ENCODE data around the gene PRKCH. TPM values are rescaled to one million over a fixed set of nuclear protein-coding genes. Genes with fewer than 3 reads are reported as not detected.

Gene PRKCH
- total RNA-seq, 1 experiment from 2014 or later: 58.6 TPM

DNA sequence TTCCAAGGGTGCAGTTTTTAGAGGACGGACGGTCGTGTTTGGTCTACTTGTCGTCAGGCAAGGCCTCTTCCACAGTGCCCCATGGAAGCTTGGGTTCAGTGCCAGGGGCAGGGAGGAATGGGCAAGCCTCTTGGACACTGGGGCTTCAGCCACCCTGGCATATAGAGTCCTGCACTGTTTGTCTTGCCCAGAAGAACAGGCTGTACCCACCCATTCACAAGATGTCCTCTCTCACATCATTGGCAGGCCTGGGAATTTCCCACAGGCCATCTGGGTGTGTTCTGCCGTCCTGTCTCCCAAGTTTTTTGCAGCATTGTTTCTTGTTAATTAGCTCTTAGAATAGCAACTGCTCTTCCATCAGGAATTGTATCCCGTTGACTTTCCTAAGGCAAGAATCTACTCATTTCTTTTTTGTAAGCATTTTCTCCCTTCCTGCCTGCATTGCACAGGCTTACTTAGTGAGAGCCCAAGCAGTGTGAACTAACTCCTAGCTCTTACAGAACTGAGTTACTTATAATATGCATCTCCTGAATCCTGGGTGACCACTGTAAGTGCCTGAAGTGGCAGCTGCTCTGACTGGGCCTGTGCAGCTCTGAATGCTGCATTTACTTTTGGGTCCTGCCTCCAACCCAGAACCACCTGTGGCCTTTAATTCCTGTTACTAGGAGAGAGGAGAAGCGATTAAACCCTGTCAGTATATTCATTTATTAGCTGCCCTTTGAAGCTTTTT lies 224.5 kb downstream of the PRKCH start:
- no peak for DNase-seq (ENCODE audit: low read depth, low spot score)
- in situ Hi-C loops (cut with HindIII; ENCODE audit: low pct_unique_long_range_greater_than_20kb, low sequenced_read_pairs): no loop called here

DNA sequence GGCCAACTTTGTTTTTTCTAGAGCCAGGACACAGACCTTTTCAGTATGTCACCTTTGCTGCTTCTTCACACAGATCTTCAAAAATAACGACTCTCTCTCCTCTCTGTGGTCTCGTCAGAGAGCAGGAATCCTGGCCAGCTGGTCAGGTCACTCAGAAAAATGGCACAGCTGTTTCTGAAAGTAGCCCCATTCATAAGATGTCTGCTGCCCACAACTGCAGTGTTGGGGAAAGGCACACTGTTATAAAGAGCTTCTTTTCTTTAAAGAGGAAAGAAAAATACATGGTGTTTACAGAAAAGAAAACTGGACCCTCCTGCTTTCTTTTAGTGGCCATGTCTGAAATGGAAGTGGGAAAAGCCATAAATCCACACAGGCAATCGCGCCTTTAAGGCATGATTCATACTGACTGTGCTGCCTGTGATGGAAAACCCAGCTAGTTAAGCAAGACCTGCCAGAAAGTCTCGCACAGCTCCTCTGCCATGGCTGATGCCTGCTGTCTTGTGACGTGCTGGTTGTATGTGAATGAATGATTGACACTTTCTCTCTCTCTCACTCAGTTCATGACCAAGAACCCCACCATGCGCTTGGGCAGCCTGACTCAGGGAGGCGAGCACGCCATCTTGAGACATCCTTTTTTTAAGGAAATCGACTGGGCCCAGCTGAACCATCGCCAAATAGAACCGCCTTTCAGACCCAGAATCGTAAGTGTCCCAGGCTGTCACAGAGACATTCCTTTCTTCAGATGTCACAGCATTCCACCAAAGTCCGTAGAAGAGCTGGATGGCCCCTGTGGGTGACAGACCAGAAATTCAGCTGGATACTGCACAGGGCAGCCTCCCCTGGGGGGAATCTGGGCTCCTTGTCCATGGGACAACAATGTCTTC lies 226.0 kb downstream of the PRKCH start:
- in situ Hi-C loops (cut with HindIII; ENCODE audit: low pct_unique_long_range_greater_than_20kb, low sequenced_read_pairs): no loop called here
- no peak for DNase-seq (ENCODE audit: low read depth, low spot score)

DNA sequence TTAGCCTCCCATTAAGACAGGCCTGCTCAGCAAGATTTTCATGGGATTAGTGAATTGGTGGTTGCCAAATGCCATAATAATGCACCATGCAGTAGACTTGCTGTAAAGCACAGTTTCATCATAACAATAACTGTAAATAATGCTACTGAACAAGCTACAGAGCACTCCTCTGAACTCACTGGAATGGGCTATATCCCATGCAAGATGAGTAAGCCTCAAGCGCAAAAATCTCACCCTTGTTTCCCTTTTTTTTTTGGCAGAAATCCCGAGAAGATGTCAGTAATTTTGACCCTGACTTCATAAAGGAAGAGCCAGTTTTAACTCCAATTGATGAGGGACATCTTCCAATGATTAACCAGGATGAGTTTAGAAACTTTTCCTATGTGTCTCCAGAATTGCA lies 228.0 kb downstream of the PRKCH start:
- in situ Hi-C loops (cut with HindIII; ENCODE audit: low pct_unique_long_range_greater_than_20kb, low sequenced_read_pairs): no loop called here

DNA sequence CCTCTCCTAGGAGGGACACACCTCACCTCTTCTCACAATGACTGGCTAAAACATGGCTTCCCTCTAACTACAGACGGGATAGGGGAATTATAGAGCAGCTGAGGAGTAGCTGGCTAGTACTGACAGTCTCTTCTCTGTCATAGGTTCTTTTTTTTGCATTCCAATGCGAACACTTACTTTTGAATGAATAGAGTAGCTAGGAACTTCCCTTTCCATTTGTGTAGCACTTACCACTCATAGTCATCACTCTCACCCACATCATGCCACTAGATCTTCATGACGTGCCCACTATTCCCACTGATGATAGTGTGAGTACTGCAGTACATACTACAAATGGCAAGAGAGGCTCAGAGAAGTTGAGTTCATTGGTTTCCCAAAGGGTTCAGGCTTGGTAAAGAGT lies 230.0 kb downstream of the PRKCH start:
- DNase-seq (ENCODE audit: low read depth, low spot score): no peak
- in situ Hi-C loops (cut with HindIII; ENCODE audit: low pct_unique_long_range_greater_than_20kb, low sequenced_read_pairs): no loop called here

More for the DNA sequence above, 228.0 kb downstream of the PRKCH start:
- DNase-seq (ENCODE audit: low read depth, low spot score): no peak

DNA sequence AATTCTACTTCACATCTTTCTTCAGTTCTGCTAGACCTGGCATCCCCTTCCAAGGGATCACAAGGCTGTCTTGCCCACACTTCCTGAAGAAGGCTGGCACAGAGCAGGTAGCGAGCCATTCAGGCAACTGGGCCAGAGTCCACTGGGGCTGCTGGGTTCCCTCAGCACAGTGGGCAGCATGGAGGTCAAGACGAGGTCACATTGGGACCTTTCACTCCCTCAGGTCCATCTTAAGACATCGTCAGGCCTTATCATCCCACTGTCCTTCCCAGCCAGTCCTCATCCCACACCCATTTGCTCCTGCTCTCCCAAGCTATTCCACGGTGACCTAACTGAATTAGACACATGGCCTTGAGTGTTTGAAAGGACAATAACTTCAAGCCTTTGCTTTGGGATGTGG lies 230.9 kb downstream of the PRKCH start:
- no peak for DNase-seq (ENCODE audit: low read depth, low spot score)
- in situ Hi-C loops (cut with HindIII; ENCODE audit: low pct_unique_long_range_greater_than_20kb, low sequenced_read_pairs): no loop called here

DNA sequence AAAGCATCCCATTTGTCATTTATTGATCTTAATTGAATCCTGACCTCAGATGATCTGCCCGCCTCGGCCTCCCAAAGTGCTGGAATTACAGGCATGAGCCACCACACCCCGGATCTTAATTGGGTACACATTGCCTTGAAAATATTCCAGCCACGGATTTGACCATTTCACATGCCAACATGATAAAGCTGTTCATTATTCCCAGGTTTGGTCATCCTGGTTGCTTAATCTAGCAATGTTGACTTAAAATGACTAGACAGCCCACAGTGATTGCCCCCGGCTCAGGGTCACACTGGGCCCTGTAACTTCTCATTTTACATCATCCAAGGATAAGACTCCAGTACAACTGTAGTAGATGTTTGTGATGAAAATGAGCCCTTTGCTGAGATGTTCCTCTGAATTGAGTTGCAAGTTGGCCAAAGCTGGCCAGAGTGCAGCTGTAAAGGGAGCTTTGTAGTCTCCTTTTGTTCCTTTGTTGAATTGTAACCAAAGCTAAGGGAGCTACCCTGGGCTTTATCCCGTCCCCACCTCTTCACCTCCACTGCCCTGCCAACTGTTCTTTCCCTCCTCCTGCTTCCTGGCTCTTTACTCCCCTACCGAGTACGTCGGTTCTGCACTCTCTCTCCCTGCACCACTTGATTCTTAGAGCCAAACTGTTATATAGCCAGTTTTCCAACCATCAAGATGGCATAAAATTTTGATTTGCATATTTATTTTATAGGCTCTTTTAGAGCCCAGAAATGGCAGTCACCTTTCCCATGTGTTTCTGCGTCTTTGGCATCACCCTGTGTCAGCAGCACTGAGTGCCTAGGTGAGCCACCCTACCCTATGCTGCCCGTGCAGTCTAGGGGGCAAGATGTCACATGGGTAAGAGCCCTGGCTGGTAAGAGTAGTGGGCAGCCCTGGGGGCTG lies 232.6 kb downstream of the PRKCH start:
- in situ Hi-C loops (cut with HindIII; ENCODE audit: low pct_unique_long_range_greater_than_20kb, low sequenced_read_pairs): no loop called here
- DNase-seq (ENCODE audit: low read depth, low spot score): no peak

DNA sequence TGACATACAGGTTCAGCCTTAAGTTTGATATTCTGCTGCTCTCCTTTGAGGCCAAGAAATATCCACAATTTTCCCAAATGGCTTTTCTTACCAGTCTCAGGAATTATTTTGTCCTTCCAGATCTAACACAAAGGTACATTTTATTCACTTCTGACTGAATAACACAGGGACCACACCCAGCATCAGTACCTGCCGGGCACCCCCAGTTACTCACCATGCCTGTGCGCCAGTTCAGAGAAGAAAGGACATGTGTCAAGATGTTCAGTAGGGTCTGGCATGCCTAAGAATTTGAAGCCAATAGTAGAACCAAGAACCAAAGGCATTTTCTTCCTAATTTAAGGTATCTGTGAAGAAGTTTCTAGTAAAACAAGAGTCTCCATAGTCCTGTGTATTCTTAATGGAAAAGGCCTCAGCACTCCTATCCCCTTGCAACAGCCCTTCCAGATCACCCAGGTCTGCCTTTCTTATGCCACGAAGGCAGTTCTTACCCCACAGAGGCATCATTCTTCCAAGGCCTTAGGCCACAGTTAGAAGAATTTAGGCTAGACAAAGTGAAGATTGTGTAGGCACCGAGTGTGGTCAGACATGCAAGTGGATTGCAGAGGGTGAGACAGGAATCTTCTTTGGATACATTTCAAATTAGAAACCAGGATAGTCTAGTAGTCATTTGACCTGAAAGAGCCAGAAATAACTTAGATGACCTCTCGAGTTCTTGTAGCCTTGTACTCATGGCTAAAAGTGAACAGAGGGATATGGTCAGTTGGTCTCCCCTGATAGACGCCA lies 233.9 kb downstream of the PRKCH start:
- in situ Hi-C loops (cut with HindIII; ENCODE audit: low pct_unique_long_range_greater_than_20kb, low sequenced_read_pairs): no loop called here
- DNase-seq (ENCODE audit: low read depth, low spot score): peak; percentile 96

DNA sequence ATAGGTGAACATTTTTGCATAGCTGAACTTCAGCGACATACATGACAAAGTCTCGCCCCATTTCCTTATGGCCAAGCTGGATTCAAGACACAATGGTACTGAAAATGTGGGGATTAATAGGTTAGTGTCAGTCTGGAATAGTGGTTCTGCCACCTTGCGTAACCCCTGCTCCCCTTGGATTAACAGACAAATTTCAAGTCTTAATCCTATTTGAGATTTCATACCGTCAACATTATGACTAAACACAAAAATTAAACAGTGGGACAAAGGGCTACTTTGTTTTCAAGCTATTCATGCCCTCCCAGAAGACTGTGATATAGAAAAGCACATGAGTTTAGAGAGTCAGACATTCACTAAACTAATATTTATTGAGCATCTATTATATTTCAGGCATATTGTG lies 235.1 kb downstream of the PRKCH start:
- in situ Hi-C loops (cut with HindIII; ENCODE audit: low pct_unique_long_range_greater_than_20kb, low sequenced_read_pairs): no loop called here
- no peak for DNase-seq (ENCODE audit: low read depth, low spot score)

DNA sequence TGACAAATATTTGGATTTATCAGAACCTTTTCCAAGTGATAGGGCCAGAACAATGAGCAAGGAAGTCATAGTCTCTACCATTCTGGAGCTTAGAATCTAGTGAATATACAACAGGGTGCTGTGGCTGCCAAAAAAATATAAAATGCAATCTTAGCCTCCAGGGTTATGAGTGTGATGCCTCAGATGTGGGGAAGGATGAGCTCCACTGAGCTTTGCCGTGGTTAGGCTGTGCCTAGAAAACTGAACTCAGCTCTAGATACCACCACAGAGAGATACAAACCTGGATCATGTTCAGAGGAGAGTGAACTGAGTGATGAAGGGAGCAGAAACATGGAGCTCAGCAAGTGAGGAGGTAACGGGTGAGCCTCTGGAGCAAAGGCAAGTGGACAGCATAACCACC lies 235.9 kb downstream of the PRKCH start:
- in situ Hi-C loops (cut with HindIII; ENCODE audit: low pct_unique_long_range_greater_than_20kb, low sequenced_read_pairs): no loop called here
- DNase-seq (ENCODE audit: low read depth, low spot score): no peak

DNA sequence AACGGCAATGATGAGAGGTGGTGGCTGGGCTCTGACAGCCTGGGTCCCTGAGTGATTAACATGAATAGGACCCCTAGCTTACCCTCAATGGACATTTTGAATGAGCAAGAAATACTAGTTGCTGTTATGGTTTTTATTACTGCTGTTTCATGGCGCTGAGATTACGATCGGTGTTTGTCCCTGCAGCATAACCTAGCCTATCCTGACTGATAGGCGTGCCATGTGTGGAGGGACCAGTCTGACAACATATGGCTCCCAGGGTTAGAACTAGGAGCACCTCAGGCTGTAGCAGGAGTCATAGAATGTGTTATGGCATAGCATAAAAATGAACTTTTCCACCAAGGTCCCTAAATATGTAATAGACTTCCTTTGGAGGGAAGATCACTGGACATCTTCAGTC lies 236.5 kb downstream of the PRKCH start:
- DNase-seq (ENCODE audit: low read depth, low spot score): no peak
- in situ Hi-C loops (cut with HindIII; ENCODE audit: low pct_unique_long_range_greater_than_20kb, low sequenced_read_pairs): no loop called here

DNA sequence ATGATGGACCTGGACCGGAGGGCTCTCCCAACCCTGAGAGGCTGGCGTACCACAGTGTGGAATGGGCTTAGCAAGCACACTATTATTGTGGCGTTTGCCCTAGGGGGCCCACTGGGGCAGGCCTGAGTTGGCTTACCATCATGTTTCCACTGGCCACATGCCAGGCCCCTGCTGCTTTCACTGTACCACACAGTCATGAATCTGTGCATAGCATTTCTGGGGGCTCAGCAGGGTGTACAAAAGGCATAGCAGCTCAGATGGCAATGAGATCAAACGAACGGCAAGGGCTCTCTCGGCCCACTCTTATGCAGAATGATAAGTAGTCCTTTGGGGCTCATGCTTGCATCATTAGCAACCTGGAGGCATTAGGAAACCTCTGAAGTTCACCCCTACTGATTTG lies 236.9 kb downstream of the PRKCH start:
- in situ Hi-C loops (cut with HindIII; ENCODE audit: low pct_unique_long_range_greater_than_20kb, low sequenced_read_pairs): no loop called here
- no peak for DNase-seq (ENCODE audit: low read depth, low spot score)

DNA sequence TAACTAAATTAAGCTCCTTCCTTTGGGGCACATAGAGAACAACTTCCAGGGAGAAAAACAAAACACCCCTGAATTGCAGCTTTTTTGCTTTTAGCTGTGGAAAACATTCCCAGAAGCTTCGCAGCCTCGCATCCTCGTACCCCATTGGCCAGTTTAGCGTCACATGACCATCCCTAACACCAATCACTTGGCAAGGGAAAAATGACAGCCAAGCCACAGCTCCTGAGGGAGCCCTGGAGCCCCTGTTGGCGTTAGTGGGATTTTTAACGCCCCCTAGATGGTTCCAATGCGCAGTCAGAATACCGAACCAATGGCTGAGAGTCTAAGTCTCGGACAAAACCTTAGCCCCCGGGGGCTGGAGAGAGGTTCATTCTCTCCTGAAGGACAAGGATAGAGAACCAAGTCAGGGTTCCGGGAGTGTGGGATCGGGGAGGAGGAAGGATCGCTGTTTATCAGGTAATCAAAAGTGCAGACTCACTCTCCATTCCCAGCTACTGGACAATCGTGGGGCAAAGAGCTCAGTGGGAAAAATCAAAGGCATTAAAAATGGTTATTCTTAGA lies 238.3 kb downstream of the PRKCH start:
- DNase-seq (ENCODE audit: low read depth, low spot score): no peak
- in situ Hi-C loops (cut with HindIII; ENCODE audit: low pct_unique_long_range_greater_than_20kb, low sequenced_read_pairs): no loop called here

DNA sequence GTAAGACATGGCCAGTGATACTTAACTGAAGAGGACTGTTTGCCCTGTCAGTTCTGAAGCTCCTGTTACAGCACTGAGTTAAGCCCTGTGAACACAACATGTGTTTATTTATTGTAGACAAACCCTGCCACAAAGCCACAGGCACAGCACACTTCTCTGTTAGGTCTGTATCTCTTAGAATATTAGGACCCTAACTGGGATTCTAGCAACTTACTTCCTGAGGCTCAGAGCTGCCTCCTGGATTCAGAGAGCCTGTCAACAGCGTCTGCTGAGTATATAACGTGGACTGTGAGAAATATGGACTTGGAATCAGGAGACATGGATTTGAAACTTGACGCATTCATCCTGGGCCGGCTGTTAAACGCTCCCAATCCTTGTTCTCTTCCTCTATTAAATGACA lies 238.9 kb downstream of the PRKCH start:
- no peak for DNase-seq (ENCODE audit: low read depth, low spot score)
- in situ Hi-C loops (cut with HindIII; ENCODE audit: low pct_unique_long_range_greater_than_20kb, low sequenced_read_pairs): no loop called here

DNA sequence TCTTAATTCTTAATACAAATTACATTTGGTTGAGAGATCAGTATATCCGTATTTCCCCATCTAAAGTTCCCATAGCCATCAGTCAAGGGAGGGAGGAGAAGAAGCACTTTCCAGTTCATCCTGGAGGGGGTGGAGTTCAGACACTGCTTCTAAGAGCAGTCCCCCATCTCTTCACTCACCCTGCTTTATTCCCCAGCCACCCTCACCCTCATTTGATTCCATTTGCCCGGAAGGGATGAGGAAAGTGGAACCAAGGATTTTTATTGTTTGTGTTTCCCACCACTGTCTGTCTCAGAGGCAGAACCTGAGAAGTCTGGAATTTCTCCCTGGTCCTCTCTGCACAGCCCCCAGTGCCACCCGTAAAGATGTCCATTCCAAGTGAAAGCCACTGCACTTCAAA lies 239.7 kb downstream of the PRKCH start:
- peak; percentile 24 for DNase-seq (ENCODE audit: low read depth, low spot score)
- in situ Hi-C loops (cut with HindIII; ENCODE audit: low pct_unique_long_range_greater_than_20kb, low sequenced_read_pairs): no loop called here

DNA sequence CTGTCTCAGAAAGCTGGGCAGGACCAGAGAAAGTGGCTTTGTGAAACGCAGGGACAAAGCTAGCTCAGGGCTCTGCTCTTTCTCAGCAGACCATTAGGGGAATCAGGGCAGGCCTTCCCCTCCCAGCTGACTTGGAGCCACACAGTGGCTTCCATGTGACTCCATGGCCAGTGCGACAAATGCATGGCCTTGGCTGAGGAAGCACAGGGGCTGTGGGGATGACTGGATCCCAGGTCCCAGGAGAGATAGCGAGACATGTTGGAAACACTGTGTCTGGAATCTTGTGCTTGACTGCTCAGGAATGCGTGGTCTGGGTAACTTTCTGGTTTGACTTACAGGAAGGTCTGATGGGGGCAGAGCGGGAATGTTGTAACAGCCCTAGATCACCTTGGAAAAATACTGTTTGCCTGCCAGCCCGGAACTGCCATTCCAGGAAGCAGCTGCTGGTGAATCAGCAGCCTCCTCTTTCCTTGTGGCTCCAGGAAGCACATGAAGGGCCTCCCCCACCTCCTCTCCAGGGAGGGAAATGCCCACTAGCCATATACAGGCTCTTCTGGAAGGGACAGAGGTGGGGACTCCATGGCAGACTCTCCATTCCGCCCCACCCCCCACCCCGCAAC lies 240.4 kb downstream of the PRKCH start:
- in situ Hi-C loops (cut with HindIII; ENCODE audit: low pct_unique_long_range_greater_than_20kb, low sequenced_read_pairs): no loop called here
- peak; percentile 47 for DNase-seq (ENCODE audit: low read depth, low spot score)

DNA sequence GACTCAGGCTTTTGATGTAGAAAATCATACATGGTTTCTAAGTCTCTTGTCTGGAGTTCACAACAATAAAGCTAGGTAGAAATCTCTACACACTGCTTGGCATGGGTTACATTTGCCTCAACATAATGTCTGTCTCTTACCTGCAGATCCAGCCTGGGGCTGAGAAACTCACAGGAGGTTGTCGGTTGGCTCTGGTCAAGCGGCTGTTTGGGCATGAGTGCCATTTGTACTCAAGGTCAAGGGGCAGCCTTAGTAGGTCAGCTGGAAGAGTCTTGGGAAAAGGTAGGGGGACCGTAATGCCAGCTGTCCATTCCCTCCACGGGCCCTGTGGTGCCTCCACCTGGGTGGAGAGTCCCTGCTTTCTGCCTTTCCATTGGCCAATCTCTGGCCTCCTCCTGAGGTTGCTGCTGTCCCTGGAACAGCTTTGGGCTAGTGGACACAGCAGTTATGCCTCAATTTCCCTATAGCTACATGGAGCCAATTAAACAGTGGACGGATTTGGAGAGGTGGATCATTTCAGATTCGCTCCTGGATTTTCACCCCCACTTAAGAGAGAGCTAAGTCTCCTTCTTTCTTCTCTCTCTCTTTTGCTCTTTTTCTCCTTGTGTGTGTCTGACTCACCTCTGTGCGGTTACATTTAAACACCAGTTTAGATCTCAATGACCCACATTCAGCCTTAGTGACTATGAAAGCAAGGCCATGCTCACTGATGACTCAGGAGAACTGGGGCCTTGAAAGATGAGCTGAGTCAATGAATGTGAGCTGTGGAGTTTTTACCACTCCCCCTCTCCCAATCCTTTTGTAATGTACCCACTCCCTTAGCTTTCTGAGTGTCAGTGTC lies 241.2 kb downstream of the PRKCH start:
- DNase-seq (ENCODE audit: low read depth, low spot score): no peak
- in situ Hi-C loops (cut with HindIII; ENCODE audit: low pct_unique_long_range_greater_than_20kb, low sequenced_read_pairs): no loop called here
